MM.1S (cell line): ENCODE results near the gene UBTD1.

ENCODE experiments used
- CTCF ChIP-seq: fragments of 300-600 bp; sonication (generic); IDR thresholded peaks from 2 replicates; pipeline ENCODE4 v1.5.1; 2016; ENCODE audit warnings: antibody characterized with exemption, low read length, mixed read lengths
- EZH2 ChIP-seq: fragments of 300-600 bp; sonication (generic); optimal IDR thresholded peaks from 2 replicates; pipeline ENCODE3; 2017; ENCODE audit warnings: low read depth, mild to moderate bottlenecking, antibody characterized with exemption, low read length, mixed read lengths
- EZH2phosphoT487 ChIP-seq: fragments of 300-600 bp; sonication (generic); IDR thresholded peaks from 2 replicates; pipeline ENCODE4 v1.6.1; 2018; ENCODE audit warnings: antibody characterized with exemption, low read length

GRCh38 chr10:97600616-97601015 lies 101.9 kb downstream of the UBTD1 start:
- TF ChIP-seq EZH2: no peak
- no peak for TF ChIP-seq CTCF
- TF ChIP-seq EZH2phosphoT487: no peak
